ENCODE measurements around the gene SRBD1.

Gene SRBD1

GRCh38 chr2:45505138-45505537, 105.9 kb downstream of the SRBD1 start:
- Histone ChIP-seq H2AFZ (ENCODE audit: low read depth, low read length) (no peak overlapping the region), H4K20me1 (ENCODE audit: insufficient read depth, low read length) (no peaks in the 10 kb centered on the region), H3K27me3 (ENCODE audit: low read depth, low read length) (no peaks in the 10 kb centered on the region), H3K9ac (ENCODE audit: low read length) (no peak overlapping the region), H3K36me3 (replicated peaks; ENCODE audit: low read depth, low read length) (peaks cover 3% of the 10 kb centered on the region), H3K9me3 (ENCODE audit: insufficient read depth, low read length) (no peaks in the 10 kb centered on the region), H3K79me2 (ENCODE audit: low read length) (no peaks in the 10 kb centered on the region), H3K4me3 (ENCODE audit: low read length) (no peak overlapping the region), H3K4me2 (ENCODE audit: low read length) (no peak overlapping the region), H3K4me1 (ENCODE audit: low read length) (no peaks in the 10 kb centered on the region), H3K27ac (ENCODE audit: low read length) (no peak overlapping the region)
- no peak for TF ChIP-seq CTCF (IDR thresholded peaks at IDR 0.05; ENCODE audit: low read depth, low read length)
- TF ChIP-seq EZH2phosphoT487 (IDR thresholded peaks at IDR 0.05; ENCODE audit: low read depth) = no peak

GRCh38 chr2:45498661-45499550, 112.2 kb downstream of the SRBD1 start:
- Histone ChIP-seq H3K4me2 (ENCODE audit: low read length) (no peak overlapping the region), H3K9me3 (ENCODE audit: insufficient read depth, low read length) (no peaks in the 10 kb centered on the region), H3K4me1 (ENCODE audit: low read length) (peaks cover 17% of the 10 kb centered on the region), H3K27me3 (ENCODE audit: low read depth, low read length) (no peaks in the 10 kb centered on the region), H4K20me1 (ENCODE audit: insufficient read depth, low read length) (no peaks in the 10 kb centered on the region; the same call in 1 of the 2 replicates), H3K4me3 (ENCODE audit: low read length) (no peak overlapping the region), H3K36me3 (replicated peaks; ENCODE audit: low read depth, low read length) (peaks cover 3% of the 10 kb centered on the region), H2AFZ (ENCODE audit: low read depth, low read length) (no peak overlapping the region), H3K9ac (ENCODE audit: low read length) (no peak overlapping the region), H3K27ac (ENCODE audit: low read length) (no peak overlapping the region), H3K79me2 (ENCODE audit: low read length) (no peaks in the 10 kb centered on the region)
- TF ChIP-seq EZH2phosphoT487 (IDR thresholded peaks at IDR 0.05; ENCODE audit: low read depth) (no peak), CTCF (IDR thresholded peaks at IDR 0.05; ENCODE audit: low read depth, low read length) (no peak)

GRCh38 chr2:45497355-45497754, 113.7 kb downstream of the SRBD1 start:
- Histone ChIP-seq H3K9me3 (ENCODE audit: insufficient read depth, low read length) (no peaks in the 10 kb centered on the region), H3K4me2 (ENCODE audit: low read length) (peak overlapping the region; percentile 21; the same call in 1 of the 2 replicates), H3K36me3 (replicated peaks; ENCODE audit: low read depth, low read length) (peaks cover 3% of the 10 kb centered on the region), H3K4me3 (ENCODE audit: low read length) (no peak overlapping the region), H3K27me3 (ENCODE audit: low read depth, low read length) (no peaks in the 10 kb centered on the region), H3K9ac (ENCODE audit: low read length) (no peak overlapping the region), H4K20me1 (ENCODE audit: insufficient read depth, low read length) (no peaks in the 10 kb centered on the region; the same call in 1 of the 2 replicates), H2AFZ (ENCODE audit: low read depth, low read length) (no peak overlapping the region), H3K27ac (ENCODE audit: low read length) (no peak overlapping the region), H3K4me1 (ENCODE audit: low read length) (peaks cover 17% of the 10 kb centered on the region), H3K79me2 (ENCODE audit: low read length) (no peaks in the 10 kb centered on the region)
- TF ChIP-seq CTCF (IDR thresholded peaks at IDR 0.05; ENCODE audit: low read depth, low read length) (no peak), EZH2phosphoT487 (IDR thresholded peaks at IDR 0.05; ENCODE audit: low read depth) (no peak)

- H3K4me2 ChIP-seq (ENCODE audit: low read length) = peak overlapping the region; percentile 21; the same call in 1 of the 2 replicates
- H3K9me3 ChIP-seq (ENCODE audit: insufficient read depth, low read length) = no peaks in the 10 kb centered on the region
- TF ChIP-seq CTCF (IDR thresholded peaks at IDR 0.05; ENCODE audit: low read depth, low read length) (no peak), EZH2phosphoT487 (IDR thresholded peaks at IDR 0.05; ENCODE audit: low read depth) (no peak)
- no peak overlapping the region for H3K9ac ChIP-seq (ENCODE audit: low read length)
- no peak overlapping the region for H3K4me3 ChIP-seq (ENCODE audit: low read length)
- no peaks in the 10 kb centered on the region; the same call in 1 of the 2 replicates for H4K20me1 ChIP-seq (ENCODE audit: insufficient read depth, low read length)
- H3K4me1 ChIP-seq (ENCODE audit: low read length) = peaks cover 17% of the 10 kb centered on the region
- H3K79me2 ChIP-seq (ENCODE audit: low read length) = no peaks in the 10 kb centered on the region
- H3K27ac ChIP-seq (ENCODE audit: low read length) = no peak overlapping the region
- H2AFZ ChIP-seq (ENCODE audit: low read depth, low read length) = no peak overlapping the region
- peaks cover 3% of the 10 kb centered on the region for H3K36me3 ChIP-seq (replicated peaks; ENCODE audit: low read depth, low read length)
- H3K27me3 ChIP-seq (ENCODE audit: low read depth, low read length) = no peaks in the 10 kb centered on the region
These were observed 114.2 kb downstream of the SRBD1 start for GRCh38 chr2:45496869-45497268.

Data from OCI-LY3 (cell line).